Sigmoid colon (tissue), 7 donors: Measurements from ENCODE around the gene PPFIA3. TPM values are rescaled to one million over a fixed set of nuclear protein-coding genes. Genes with fewer than 3 reads are reported as not detected.
A peak's percentile ranks its signal among the peaks of the same experiment; 100 is the strongest.

Source experiments
- DNase-seq: peaks from one replicate; pipeline ENCODE4 v3.0.0-alpha.2; 2019
- H3K27ac ChIP-seq, 4 donors: fragments of 200-600 bp; sonication (generic); one replicate each; pipeline ENCODE4 v1.5.1; 2016 to 2019; ENCODE audit warnings: mild to moderate bottlenecking in 1 of 4
- H3K27me3 ChIP-seq, 3 donors: fragments of 200-600 bp; sonication (generic); one replicate each; pipeline ENCODE4 v1.5.1; 2019; ENCODE audit warnings: mild to moderate bottlenecking in 1 of 3
- H3K36me3 ChIP-seq, 4 donors: fragments of 200-600 bp; sonication (generic); one replicate each; pipeline ENCODE4 v1.5.1; 2016 to 2019
- H3K4me1 ChIP-seq, 4 donors: fragments of 200-600 bp; sonication (generic); one replicate each; pipeline ENCODE4 v1.5.1; 2017 to 2019
- H3K4me3 ChIP-seq, 4 donors: fragments of 200-600 bp; sonication (generic); one replicate each; pipeline ENCODE4 v1.5.1; 2017 to 2019; ENCODE audit warnings: mild to moderate bottlenecking in 2 of 4, moderate library complexity in 1 of 4
- H3K9me3 ChIP-seq, 4 donors: fragments of 200-600 bp in 3 of 4; sonication (generic) in 3 of 4; one replicate each; pipeline versions ENCODE4 v1.5.1 to v1.6.1; 2013 to 2019
- CTCF ChIP-seq, 4 experiments: fragments of 450-650 bp in 3 of 4; fragments of 200-600 bp in 1 of 4; IDR thresholded peaks; one replicate each; pipeline ENCODE4 v1.5.1; 2016 to 2019; ENCODE audit warnings: antibody characterized with exemption in 4 of 4, mild to moderate bottlenecking in 3 of 4, moderate library complexity in 2 of 4
- EP300 ChIP-seq, 4 donors: sonication (generic); formaldehyde crosslinking; IDR thresholded peaks; one replicate each; pipeline ENCODE4 v1.6.1; 2017; ENCODE audit warnings: antibody characterized with exemption in 4 of 4
- POLR2A ChIP-seq, 2 donors: fragments of 450-650 bp; IDR thresholded peaks; one replicate each; pipeline ENCODE4 v1.6.1; 2016; ENCODE audit warnings: antibody characterized with exemption in 2 of 2, mild to moderate bottlenecking in 2 of 2, moderate library complexity in 2 of 2
- POLR2AphosphoS5 ChIP-seq, 4 donors: sonication (generic); formaldehyde crosslinking; IDR thresholded peaks; one replicate each; pipeline ENCODE4 v1.6.1; 2017; ENCODE audit warnings: antibody characterized with exemption in 4 of 4
- WGBS, 2 donors: extraction: QIAGEN DNeasy Blood & Tissue Kit; methylation state at CpG; one replicate each; pipeline ENCODE4 v1.1.7; 2013; 5-methylcytosine and 5-hydroxymethylcytosine counted together
- intact Hi-C: fragments of 100-400 bp; cut with DNase I; formaldehyde crosslinking; loops from one replicate; pipeline ENCODE4 v1.15.1; 2023
- polyA plus RNA-seq, 3 donors: library from polyadenylated mRNA; stranded (reverse); fragments of 200-250 nt; gene quantifications; one replicate each; pipeline ENCODE4 v1.2.3, GENCODE V29; 2013
- total RNA-seq, 4 donors: library from RNA; depleted of rRNA; stranded (reverse); fragments of >200 nt; gene quantifications; one replicate each; pipeline ENCODE4 v1.1.0, GENCODE V29; 2016
- donor health status: healthy with polysubstance abuse.
- donor health status: Bipolar disorder and iron deficiency.
- donor health status: healthy.

The PPFIA3 gene
- total and polyA plus RNA-seq, 7 donors = 2.0 to 35.3 (median 3.9) TPM

GRCh38 chr19:49151267-49152118, 32.1 kb downstream of the PPFIA3 start:
- no peak overlapping the region for H3K4me3 ChIP-seq
- H3K27ac ChIP-seq = peak overlapping the region; percentile 76 to 85 (median 79)
- no peaks in the 10 kb centered on the region for H3K9me3 ChIP-seq
- peak; percentile 78 for DNase-seq
- no peak for TF ChIP-seq POLR2AphosphoS5 (IDR thresholded peaks at IDR 0.05)
- TF ChIP-seq EP300 (IDR thresholded peaks at IDR 0.05) = no peak
- TF ChIP-seq CTCF (IDR thresholded peaks at IDR 0.05) = no peak
- TF ChIP-seq POLR2A (IDR thresholded peaks at IDR 0.05) = no peak
- H3K27me3 ChIP-seq = peaks cover 0 to 2% (median 0%) of the 10 kb centered on the region in 3 donors
- 3 to 9% methylated on average over 45 of the region's 45 CpGs for WGBS, 2 donors
- intact Hi-C loops = no loop called here
- H3K4me1 ChIP-seq = peaks cover 0 to 37% (median 32%) of the 10 kb centered on the region in 4 donors
- H3K36me3 ChIP-seq = no peaks in the 10 kb centered on the region

DNA sequence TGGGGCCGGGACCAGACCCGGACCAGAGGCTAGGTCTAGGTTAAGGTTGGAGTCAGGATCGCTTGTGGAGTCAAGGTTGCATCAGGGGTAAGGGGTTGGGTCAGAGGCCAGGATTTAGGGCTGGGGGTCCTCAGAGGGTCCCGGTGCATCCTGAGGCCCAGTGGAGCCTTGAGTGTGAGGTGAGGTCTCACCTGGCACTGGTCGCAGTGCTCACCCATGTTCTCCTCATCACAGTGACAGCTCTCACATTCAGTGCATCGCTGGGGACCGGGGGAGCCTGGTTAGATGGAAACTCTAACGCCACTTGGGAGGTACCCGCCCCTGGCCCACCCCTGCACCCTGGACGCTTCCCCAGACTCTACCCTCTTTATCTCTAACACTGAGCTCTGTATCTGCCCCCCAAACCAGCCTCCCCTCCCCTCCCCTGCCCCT, 32.8 kb downstream of the PPFIA3 start:
- Histone ChIP-seq H3K9me3 (no peaks in the 10 kb centered on the region), H3K4me1 (peaks cover 0 to 34% (median 32%) of the 10 kb centered on the region in 4 donors), H3K4me3 (no peak overlapping the region), H3K27me3 (peaks cover 0 to 2% (median 0%) of the 10 kb centered on the region in 3 donors), H3K36me3 (no peaks in the 10 kb centered on the region), H3K27ac (peak overlapping the region in 3 of 4 donors; percentile 76 to 85 (median 78))
- intact Hi-C loops = no loop called here
- 31 to 32% methylated on average over 10 of the region's 10 CpGs for WGBS, 2 donors
- TF ChIP-seq POLR2AphosphoS5 (IDR thresholded peaks at IDR 0.05) (no peak), POLR2A (IDR thresholded peaks at IDR 0.05) (no peak), CTCF (IDR thresholded peaks at IDR 0.05) (no peak), EP300 (IDR thresholded peaks at IDR 0.05) (no peak)
- DNase-seq = no peak

GRCh38 chr19:49153167-49153809, 33.9 kb downstream of the PPFIA3 start:
- intact Hi-C loops = no loop called here
- Histone ChIP-seq H3K9me3 (no peaks in the 10 kb centered on the region), H3K4me1 (peaks cover 0 to 43% (median 38%) of the 10 kb centered on the region in 4 donors), H3K27me3 (peaks cover 0 to 2% (median 0%) of the 10 kb centered on the region in 3 donors), H3K4me3 (no peak overlapping the region), H3K27ac (no peak overlapping the region), H3K36me3 (no peaks in the 10 kb centered on the region)
- WGBS, 2 donors = 89 to 94% methylated on average over 10 of the region's 10 CpGs
- DNase-seq = no peak
- TF ChIP-seq CTCF (IDR thresholded peaks at IDR 0.05) = no peak
- no peak for TF ChIP-seq POLR2A (IDR thresholded peaks at IDR 0.05)
- TF ChIP-seq EP300 (IDR thresholded peaks at IDR 0.05) = no peak
- no peak for TF ChIP-seq POLR2AphosphoS5 (IDR thresholded peaks at IDR 0.05)

DNA sequence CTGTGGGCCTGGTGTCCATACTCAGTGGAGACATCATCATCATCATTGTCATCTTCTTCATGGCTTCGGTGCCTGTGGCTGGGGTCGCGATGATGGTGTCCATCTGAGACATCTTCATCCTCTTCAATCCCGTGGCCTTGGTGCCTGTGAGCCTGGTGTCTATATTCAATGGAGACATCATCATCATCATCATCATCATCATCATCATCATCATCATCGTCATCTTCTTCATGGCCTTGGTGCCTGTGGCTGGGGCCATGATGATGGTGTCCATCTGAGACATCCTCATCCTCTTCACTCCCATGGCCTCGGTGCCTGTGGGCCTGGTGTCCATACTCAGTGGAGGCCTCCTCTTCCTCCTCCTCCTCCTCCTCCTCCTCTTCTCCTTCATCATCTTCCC, 34.9 kb downstream of the PPFIA3 start:
- H3K27ac ChIP-seq = no peak overlapping the region
- H3K9me3 ChIP-seq = no peaks in the 10 kb centered on the region
- DNase-seq = no peak
- TF ChIP-seq CTCF (IDR thresholded peaks at IDR 0.05) = no peak
- no peak for TF ChIP-seq POLR2A (IDR thresholded peaks at IDR 0.05)
- TF ChIP-seq EP300 (IDR thresholded peaks at IDR 0.05) = no peak
- no peaks in the 10 kb centered on the region for H3K36me3 ChIP-seq
- WGBS, 2 donors = 94 to 96% methylated on average over 6 of the region's 6 CpGs
- H3K4me1 ChIP-seq = peaks cover 0 to 42% (median 35%) of the 10 kb centered on the region in 4 donors
- intact Hi-C loops = no loop called here
- peaks cover 0 to 2% (median 0%) of the 10 kb centered on the region in 3 donors for H3K27me3 ChIP-seq
- no peak overlapping the region for H3K4me3 ChIP-seq
